HEK293 (cell line): ENCODE measurements around the gene MAP3K14.

Experiments
- ATF2 ChIP-seq: fragments of 450-650 bp; formaldehyde crosslinking; IDR thresholded peaks from 2 replicates; pipeline ENCODE4 v1.5.1; 2016; ENCODE audit warnings: missing biosample characterization, missing genetic modification characterization, low read depth
- GLIS1 ChIP-seq: fragments of 450-650 bp; formaldehyde crosslinking; IDR thresholded peaks from 2 replicates; pipeline ENCODE4 v1.5.1; 2016; ENCODE audit warnings: missing biosample characterization, missing genetic modification characterization
- HOXD13 ChIP-seq: sonication (generic); formaldehyde crosslinking; IDR thresholded peaks from 2 replicates; pipeline ENCODE4 v1.8.0; 2022; ENCODE audit warnings: missing genetic modification reagents, borderline replicate concordance
- INSM2 ChIP-seq: fragments of 450-650 bp; formaldehyde crosslinking; IDR thresholded peaks from 2 replicates; pipeline ENCODE4 v1.5.1; 2016; ENCODE audit warnings: missing biosample characterization, missing genetic modification characterization
- KLF16 ChIP-seq: fragments of 450-650 bp; formaldehyde crosslinking; IDR thresholded peaks from 2 replicates; pipeline ENCODE4 v1.5.1; 2017; ENCODE audit warnings: missing biosample characterization, missing genetic modification characterization
- KLF7 ChIP-seq: fragments of 450-650 bp; formaldehyde crosslinking; IDR thresholded peaks from 2 replicates; pipeline ENCODE4 v1.5.1; 2016; ENCODE audit warnings: missing biosample characterization, missing genetic modification characterization, borderline replicate concordance
- KLF8 ChIP-seq: fragments of 450-650 bp; formaldehyde crosslinking; IDR thresholded peaks from 2 replicates; pipeline ENCODE4 v1.5.1; 2016; ENCODE audit warnings: missing biosample characterization, missing genetic modification characterization
- KLF9 ChIP-seq: fragments of 450-650 bp; formaldehyde crosslinking; IDR thresholded peaks from 2 replicates; pipeline ENCODE4 v1.5.1; 2016; ENCODE audit warnings: missing biosample characterization, missing genetic modification characterization, low read depth
- MZF1 ChIP-seq: fragments of 450-650 bp; formaldehyde crosslinking; IDR thresholded peaks from 2 replicates; pipeline ENCODE4 v1.5.1; 2017; ENCODE audit warnings: missing biosample characterization, missing genetic modification characterization, borderline replicate concordance
- PATZ1 ChIP-seq: fragments of 450-650 bp; formaldehyde crosslinking; IDR thresholded peaks from 2 replicates; pipeline ENCODE4 v1.5.1; 2016; ENCODE audit warnings: missing biosample characterization, missing genetic modification characterization
- PBX3 ChIP-seq: sonication (generic); formaldehyde crosslinking; IDR thresholded peaks from 2 replicates; pipeline ENCODE4 v1.8.1; 2022; ENCODE audit warnings: mild to moderate bottlenecking, moderate library complexity, missing genetic modification reagents
- PRDM4 ChIP-seq: fragments of 450-650 bp; formaldehyde crosslinking; IDR thresholded peaks from 2 replicates; pipeline ENCODE4 v1.5.1; 2017; ENCODE audit warnings: missing biosample characterization, missing genetic modification characterization
- SALL2 ChIP-seq: fragments of 450-650 bp; formaldehyde crosslinking; IDR thresholded peaks from 2 replicates; pipeline ENCODE4 v1.5.0; 2017; ENCODE audit warnings: missing biosample characterization, mild to moderate bottlenecking, missing genetic modification characterization, borderline replicate concordance
- SCRT1 ChIP-seq: fragments of 450-650 bp; formaldehyde crosslinking; IDR thresholded peaks from 2 replicates; pipeline ENCODE4 v1.5.1; 2016; ENCODE audit warnings: missing biosample characterization, missing genetic modification characterization, borderline replicate concordance
- ZBTB8A ChIP-seq: fragments of 450-650 bp; formaldehyde crosslinking; IDR thresholded peaks from 2 replicates; pipeline ENCODE4 v1.5.1; 2016; ENCODE audit warnings: missing biosample characterization, missing genetic modification characterization
- ZNF19 ChIP-seq: fragments of 450-650 bp; formaldehyde crosslinking; IDR thresholded peaks from 2 replicates; pipeline ENCODE4; 2016; ENCODE audit warnings: missing biosample characterization, missing genetic modification characterization, low read depth
- ZNF24 ChIP-seq: fragments of 450-650 bp; formaldehyde crosslinking; IDR thresholded peaks from 2 replicates; pipeline ENCODE4 v1.5.1; 2016; ENCODE audit warnings: missing biosample characterization, missing genetic modification characterization
- ZNF366 ChIP-seq: fragments of 450-650 bp; formaldehyde crosslinking; conservative IDR thresholded peaks from 2 replicates; pipeline ENCODE4 v1.5.1; 2016; ENCODE audit warnings: missing biosample characterization, missing genetic modification characterization
- ZNF423 ChIP-seq: fragments of 450-650 bp; formaldehyde crosslinking; IDR thresholded peaks from 2 replicates; pipeline ENCODE4 v1.5.1; 2016; ENCODE audit warnings: missing biosample characterization, missing genetic modification characterization
- ZNF449 ChIP-seq: fragments of 450-650 bp; formaldehyde crosslinking; IDR thresholded peaks from 2 replicates; pipeline ENCODE4 v1.5.1; 2017; ENCODE audit warnings: missing biosample characterization, mild to moderate bottlenecking, missing genetic modification characterization, moderate library complexity
- ZNF530 ChIP-seq: fragments of 450-650 bp; formaldehyde crosslinking; IDR thresholded peaks from 2 replicates; pipeline ENCODE4 v1.5.1; 2016; ENCODE audit warnings: low read depth, missing biosample characterization, missing genetic modification characterization
- ZNF549 ChIP-seq: fragments of 450-650 bp; IDR thresholded peaks from 2 replicates; pipeline ENCODE4 v1.5.1; 2018; ENCODE audit warnings: missing biosample characterization, missing genetic modification characterization, mild to moderate bottlenecking, inconsistent platforms, moderate library complexity
- ZNF580 ChIP-seq: fragments of 450-650 bp; formaldehyde crosslinking; IDR thresholded peaks from 2 replicates; pipeline ENCODE4 v1.5.1; 2016; ENCODE audit warnings: missing biosample characterization, missing genetic modification characterization
- ZNF600 ChIP-seq: fragments of 450-650 bp; formaldehyde crosslinking; IDR thresholded peaks from 2 replicates; pipeline ENCODE4 v1.5.1; 2016; ENCODE audit warnings: missing biosample characterization, missing genetic modification characterization
- ZNF621 ChIP-seq: fragments of 450-650 bp; formaldehyde crosslinking; IDR thresholded peaks from 2 replicates; pipeline ENCODE4 v1.5.1; 2017; ENCODE audit warnings: missing biosample characterization, missing genetic modification characterization
- ZNF701 ChIP-seq: fragments of 450-650 bp; formaldehyde crosslinking; IDR thresholded peaks from 2 replicates; pipeline ENCODE4 v1.5.1; 2016; ENCODE audit warnings: missing biosample characterization, missing genetic modification characterization
- ZNF785 ChIP-seq: fragments of 450-650 bp; formaldehyde crosslinking; IDR thresholded peaks from 2 replicates; pipeline ENCODE4 v1.5.1; 2016; ENCODE audit warnings: missing biosample characterization, missing genetic modification characterization
- ZNF837 ChIP-seq: fragments of 450-650 bp; formaldehyde crosslinking; IDR thresholded peaks from 2 replicates; pipeline ENCODE4 v1.5.1; 2016; ENCODE audit warnings: missing biosample characterization, missing genetic modification characterization

The MAP3K14 gene

GRCh38 chr17:45345554-45346215 is 28.9 kb upstream of the MAP3K14 start (continued):
- no peak for TF ChIP-seq ZNF19 (tag by site-specific recombination)
- peak; percentile 80; the same call in 1 of the 2 replicates for TF ChIP-seq HOXD13
- peak; percentile 42; the same call in 1 of the 2 replicates for TF ChIP-seq PATZ1 (tag by site-specific recombination)
- TF ChIP-seq ZNF366 (tag by site-specific recombination), result peak; percentile 86
- 0 out of 2 replicates have a peak, but pooled peaks have one; percentile 26 for TF ChIP-seq ZNF449 (tag by site-specific recombination)
- peak; percentile 98 for TF ChIP-seq GLIS1 (tag by site-specific recombination)
- peak; percentile 34; the same call in 1 of the 2 replicates for TF ChIP-seq ATF2
- TF ChIP-seq ZBTB8A (tag by site-specific recombination), result peak; percentile 68
- TF ChIP-seq ZNF837 (tag by site-specific recombination), result no peak
- 0 out of 2 replicates have a peak, but pooled peaks have one; percentile 37 for TF ChIP-seq PBX3 (CRISPR knock-in tag)
- peak; percentile 55 for TF ChIP-seq KLF8
- TF ChIP-seq MZF1, result peak; percentile 52; the same call in 1 of the 2 replicates
- peak; percentile 52; the same call in 1 of the 2 replicates for TF ChIP-seq PRDM4 (tag by site-specific recombination)
- 0 out of 2 replicates have a peak, but pooled peaks have one; percentile 30 for TF ChIP-seq INSM2 (tag by site-specific recombination)
- 0 out of 2 replicates have a peak, but pooled peaks have one; percentile 19 for TF ChIP-seq ZNF423
- no peak for TF ChIP-seq ZNF701
- TF ChIP-seq KLF16, result peak; percentile 54; the same call in 1 of the 2 replicates
- TF ChIP-seq ZNF549 (tag by site-specific recombination), result no peak
- TF ChIP-seq KLF7, result peak; percentile 66; the same call in 1 of the 2 replicates
- no peak for TF ChIP-seq ZNF621
- no peak for TF ChIP-seq ZNF530 (tag by site-specific recombination)
- no peak for TF ChIP-seq KLF9
- TF ChIP-seq SALL2 (tag by site-specific recombination), result no peak
- TF ChIP-seq ZNF785 (tag by site-specific recombination), result no peak
- no peak for TF ChIP-seq ZNF600 (tag by site-specific recombination)
- TF ChIP-seq SCRT1 (tag by site-specific recombination), result no peak
- TF ChIP-seq ZNF24 (tag by site-specific recombination), result peak; percentile 77
- TF ChIP-seq ZNF580, result peak; percentile 81; the same call in 1 of the 2 replicates
